Measurements from ENCODE around the gene EIF2D.

DNA sequence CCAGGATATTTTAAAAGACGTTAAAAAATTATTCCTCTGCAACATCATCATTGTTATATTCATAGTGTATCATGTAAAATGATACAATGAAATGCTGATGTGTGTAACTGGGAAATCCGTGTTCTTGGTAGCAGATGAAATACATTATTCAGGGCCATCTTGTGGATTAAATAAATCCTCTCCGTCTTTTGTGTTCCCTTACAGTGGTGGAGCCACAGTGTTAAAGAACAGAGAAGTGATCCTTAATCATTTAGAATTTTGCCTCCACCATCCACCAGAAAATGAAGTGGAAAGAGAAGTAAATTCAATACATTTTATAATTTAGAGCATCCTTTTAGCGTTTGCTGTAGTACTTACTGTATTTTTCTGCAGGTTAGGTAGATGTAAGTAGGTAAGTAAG lies 24.4 kb upstream of the EIF2D start:
- TF ChIP-seq, protein P1, sequence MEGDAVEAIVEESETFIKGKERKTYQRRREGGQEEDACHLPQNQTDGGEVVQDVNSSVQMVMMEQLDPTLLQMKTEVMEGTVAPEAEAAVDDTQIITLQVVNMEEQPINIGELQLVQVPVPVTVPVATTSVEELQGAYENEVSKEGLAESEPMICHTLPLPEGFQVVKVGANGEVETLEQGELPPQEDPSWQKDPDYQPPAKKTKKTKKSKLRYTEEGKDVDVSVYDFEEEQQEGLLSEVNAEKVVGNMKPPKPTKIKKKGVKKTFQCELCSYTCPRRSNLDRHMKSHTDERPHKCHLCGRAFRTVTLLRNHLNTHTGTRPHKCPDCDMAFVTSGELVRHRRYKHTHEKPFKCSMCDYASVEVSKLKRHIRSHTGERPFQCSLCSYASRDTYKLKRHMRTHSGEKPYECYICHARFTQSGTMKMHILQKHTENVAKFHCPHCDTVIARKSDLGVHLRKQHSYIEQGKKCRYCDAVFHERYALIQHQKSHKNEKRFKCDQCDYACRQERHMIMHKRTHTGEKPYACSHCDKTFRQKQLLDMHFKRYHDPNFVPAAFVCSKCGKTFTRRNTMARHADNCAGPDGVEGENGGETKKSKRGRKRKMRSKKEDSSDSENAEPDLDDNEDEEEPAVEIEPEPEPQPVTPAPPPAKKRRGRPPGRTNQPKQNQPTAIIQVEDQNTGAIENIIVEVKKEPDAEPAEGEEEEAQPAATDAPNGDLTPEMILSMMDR (IDR thresholded peaks at IDR 0.05): no peak
- no peak for TF ChIP-seq POLR2A (IDR thresholded peaks at IDR 0.05)

All from Peyer's patch (tissue), 4 donors.